Activated CD8-positive, alpha-beta memory T cell treated with anti-CD3 and anti-CD28 coated beads, Interleukin-2, amount 50 U/mL, for 1 hour (primary cell): ENCODE data around the gene HOPX.
"Not testable (repeated sequence)": the region's sequence is repeated elsewhere in the genome, so short reads cannot be mapped to it uniquely, and the experiment has no call there.

Experiments
- DNase-seq: peaks from one replicate; pipeline ENCODE4 v3.0.0-alpha.2; 2020; ENCODE audit errors: extremely low read depth

HOPX gene

DNA sequence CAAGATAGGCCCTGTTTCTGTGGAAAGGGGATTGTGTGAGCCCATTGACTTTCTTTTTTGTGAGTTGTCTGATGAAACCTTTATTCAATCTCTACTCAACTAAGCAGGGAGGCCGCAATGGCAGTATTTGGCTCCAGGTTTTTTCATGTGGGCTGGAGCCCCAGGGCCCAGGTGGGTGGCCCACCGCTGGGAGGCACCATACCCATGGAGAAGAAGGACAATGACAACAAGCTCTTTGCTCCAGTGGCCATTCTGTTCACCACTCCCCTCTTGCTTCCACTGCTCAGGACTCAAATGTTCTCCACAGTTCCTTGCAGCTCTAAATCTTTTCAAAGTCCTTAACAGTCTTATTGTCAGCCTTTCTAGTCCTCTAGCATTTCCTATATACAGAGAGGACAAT lies 54.1 kb downstream of the HOPX start:
- DNase-seq = no peak

DNA sequence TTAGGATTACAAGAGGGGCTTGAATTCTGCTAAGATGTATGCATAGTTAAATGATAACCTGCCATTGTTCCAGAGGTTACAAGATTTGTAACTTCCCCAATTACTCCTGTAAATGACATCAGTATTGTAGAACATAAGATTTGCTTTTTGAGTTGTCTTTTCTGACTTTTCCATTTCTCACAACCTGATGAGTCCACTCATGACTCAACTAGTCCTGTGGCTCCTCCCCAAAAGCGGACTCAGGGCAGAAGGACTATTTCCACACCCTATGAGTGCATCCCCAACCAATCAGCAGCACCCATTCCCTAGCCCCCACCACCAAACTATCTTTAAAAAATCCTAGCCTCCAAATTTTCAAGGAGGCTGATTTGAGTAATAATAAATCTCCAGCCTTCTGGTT lies 54.7 kb downstream of the HOPX start:
- DNase-seq = no peak

DNA sequence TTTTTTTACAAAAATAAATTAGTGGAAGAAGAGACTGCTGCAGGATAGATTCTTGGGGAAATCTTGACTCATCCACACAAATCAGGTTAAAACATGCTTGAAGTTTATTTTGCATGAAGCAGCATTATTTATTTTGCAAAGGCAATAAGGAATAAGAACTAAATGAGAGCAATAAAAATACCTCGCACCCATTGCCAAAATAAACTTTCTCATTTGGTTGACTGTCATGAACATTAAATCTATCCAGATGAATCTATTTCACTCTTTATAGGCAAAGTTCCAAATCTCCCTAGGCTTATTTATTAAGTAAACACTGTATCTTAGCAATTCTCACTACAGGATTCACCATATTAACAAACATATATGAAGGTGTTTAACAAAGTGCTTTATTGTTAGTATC lies 58.9 kb downstream of the HOPX start:
- DNase-seq = no peak

DNA sequence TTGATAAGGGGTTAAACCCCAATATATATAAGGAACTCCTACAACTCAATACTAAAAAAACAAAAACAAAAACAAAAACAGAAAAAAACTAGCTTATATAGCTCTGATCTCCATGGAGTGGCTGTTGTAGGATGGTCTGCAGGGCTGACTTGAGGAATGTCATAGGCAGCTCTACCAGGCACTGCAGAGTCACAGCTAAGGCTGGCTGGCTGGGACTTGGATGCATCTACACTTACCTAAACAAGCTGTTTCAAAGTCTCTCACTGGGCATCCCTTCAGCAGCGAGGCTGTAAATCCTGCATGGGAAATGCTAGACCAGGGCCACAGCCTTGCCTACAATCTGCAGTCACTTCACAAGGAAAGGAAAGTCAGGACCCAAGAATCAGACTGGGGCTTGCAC lies 61.3 kb downstream of the HOPX start:
- no peak for DNase-seq

DNA sequence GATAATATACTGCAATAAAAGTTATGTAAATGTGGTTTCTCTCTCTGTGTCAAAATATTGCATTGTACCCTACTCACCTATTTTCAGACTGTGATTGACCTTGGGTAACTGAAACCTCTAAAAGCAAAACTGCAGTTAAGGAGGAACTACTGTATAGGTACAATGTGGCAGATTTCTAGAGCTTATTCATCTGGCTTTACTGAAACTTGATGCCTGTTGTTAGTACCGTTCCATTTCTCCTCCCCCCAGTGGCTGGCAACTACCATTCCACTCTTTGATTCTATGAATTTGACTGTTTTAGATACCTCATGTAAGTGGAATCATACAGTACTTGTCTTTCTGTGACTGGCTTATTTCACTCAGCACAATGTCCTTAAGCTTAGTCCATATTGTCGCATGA lies 61.9 kb downstream of the HOPX start:
- no peak for DNase-seq

DNA sequence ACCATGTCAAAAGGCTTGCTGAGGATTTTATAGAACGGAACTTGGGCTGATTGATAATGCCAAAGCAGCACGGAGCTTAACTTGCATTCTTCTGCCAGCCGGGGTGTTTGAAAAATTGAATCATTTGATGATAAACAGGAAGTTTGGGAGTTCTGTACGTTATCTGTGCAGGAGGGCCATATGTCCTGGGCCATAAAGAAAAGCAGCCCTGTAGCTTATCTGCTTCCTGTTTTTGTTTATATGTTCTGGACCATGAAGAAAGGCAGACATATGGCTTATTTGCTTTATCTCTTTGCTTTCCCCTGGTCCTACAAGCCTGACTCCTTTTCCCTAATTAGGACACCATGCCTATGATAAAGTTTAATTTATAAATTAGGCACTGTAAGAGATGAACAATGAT lies 62.4 kb downstream of the HOPX start:
- no peak for DNase-seq

DNA sequence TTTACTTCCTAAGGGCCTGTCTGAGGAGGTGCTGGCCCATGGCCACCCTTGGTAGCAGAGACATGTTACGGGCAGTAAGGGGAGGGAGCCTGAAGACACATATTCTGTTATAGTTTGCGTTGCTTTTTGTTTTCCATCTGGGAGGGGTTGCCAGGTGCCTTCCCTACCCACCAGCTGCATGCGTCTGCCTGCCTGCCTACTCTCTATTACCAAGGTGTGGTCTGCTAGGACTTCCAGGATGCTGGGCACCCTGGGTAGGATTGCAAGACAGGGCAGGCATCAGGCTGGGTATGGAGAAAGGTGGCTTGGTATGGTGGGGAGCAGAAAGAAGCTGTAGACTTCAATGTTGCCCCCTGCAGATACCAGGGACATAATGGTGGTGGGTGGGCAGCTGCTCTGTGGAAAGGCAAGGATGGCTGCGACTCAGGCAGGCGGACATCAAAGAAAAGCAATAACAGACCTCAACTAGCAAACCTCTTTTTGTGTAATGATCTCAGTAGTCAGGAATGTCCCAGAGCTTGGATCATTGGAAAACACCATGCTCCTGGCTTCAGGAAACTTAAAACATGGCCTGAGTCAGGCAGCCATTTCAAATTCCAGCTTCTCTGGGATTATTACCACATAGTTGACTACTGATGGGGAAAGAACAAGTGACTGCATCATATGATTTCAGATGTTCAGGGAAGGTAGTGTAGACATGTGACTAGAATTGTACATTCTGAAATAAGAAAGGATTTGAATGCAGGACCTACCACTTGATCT lies 67.8 kb downstream of the HOPX start:
- no peak for DNase-seq

DNA sequence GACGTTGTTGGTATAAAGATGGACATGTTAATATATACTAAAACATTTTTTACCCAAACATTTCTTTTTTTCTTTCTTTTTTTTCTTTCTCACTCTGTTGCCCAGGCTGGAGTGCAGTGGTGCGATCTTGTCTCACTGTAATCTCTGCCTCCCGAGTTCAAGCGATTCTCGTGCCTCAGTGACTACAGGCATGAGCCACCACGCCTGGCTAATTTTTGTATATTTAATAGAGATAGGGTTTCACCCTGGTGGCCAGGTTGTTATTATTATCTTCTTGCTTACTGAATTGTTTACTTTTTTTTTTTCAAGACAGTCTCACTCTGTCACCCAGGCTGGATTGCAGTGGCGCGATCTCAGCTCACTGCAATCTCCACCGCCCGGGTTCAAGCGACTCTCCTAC lies 68.8 kb downstream of the HOPX start:
- no peak for DNase-seq

DNA sequence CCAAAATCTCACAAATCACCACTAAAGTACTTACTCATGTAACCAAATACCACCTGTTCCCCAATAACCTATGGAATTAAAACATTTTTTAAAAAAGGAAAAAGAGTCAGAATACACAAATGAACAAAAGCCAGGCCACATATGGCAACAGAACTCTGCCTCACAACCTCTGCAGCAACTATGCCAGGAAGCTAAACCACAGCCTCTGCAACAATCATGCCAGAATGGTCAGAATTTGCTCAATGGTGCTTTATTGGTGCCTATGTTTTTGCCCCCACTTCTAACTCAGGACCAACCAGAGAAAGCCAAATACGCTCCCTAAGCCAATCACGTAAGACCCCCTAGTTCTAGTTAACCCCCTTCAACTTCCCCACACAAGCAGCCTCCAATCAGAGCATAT lies 69.6 kb downstream of the HOPX start:
- DNase-seq = no peak

DNA sequence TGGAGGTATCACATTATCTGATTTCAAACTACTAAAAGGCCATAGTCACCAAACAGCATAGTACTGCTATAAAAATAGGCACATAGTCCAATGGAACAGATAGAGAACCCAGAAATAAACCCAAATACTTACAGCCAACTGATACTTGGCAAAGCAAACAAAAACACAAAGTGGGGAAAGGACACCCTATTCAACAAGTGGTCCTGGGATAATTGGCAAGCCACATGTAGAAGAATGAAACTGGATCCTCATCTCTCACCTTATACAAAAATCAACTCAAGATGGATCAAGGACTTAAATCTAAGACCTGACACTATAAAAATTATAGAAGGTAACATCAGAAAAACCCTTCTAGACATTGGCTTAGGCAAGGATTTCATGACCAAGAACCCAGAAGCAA lies 70.9 kb downstream of the HOPX start:
- not testable (repeated sequence) for DNase-seq

DNA sequence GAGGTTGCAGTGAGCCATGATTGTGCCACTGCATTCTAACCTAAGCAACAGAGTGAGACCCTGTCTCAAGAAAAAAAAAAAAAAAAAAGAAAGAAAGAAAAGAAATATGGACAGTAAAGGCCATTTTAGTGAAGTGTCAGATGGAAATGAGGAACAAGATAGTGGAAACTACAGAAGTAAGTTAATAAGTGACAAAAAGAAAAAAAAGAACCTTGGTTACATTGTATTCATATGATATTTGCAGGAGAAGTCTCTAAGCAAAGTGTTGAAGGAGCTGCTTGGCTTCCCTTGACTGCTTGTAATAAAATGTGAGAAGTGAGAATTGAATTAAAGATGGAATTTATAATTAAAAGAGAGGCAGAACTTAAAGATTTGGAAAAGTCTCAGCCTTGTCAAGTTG lies 73.2 kb downstream of the HOPX start:
- DNase-seq = no peak

DNA sequence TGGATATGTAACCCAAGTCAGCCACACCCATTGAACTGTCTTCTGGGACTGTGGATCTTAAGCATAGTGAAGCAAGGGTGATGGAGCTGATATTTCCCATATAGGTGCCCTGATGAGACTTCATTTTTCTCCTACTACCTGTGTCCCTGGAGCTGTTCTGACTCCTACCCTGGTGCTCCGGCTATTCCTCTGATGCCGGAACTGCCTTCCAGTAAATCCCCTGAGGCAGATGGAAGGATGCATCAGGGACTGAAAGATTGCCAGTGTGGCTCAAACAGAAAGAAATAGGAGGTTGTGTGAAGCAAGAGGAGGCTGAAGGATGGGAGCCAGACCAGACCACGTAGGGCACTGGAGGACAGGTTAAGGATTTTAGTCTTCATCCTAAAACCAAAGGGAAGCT lies 74.7 kb downstream of the HOPX start:
- no peak for DNase-seq

DNA sequence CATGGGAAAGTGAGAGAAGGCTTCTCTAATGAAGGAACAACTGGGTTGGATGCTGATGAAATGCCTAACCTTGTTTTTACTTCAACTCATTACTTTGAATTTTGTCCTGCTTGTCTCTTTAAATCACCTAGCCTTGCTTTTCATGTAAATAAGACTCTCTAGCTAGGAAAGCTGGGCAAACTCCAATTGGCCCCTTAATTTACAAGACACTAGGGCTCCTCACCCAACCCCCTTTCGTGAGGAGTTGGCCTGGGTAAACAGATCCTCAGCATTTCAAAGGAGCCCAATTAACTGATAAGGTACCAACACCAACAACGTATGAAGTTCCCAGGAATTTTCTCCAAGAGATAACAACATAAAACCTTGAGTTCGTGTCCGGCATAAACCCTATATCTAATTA lies 75.6 kb downstream of the HOPX start:
- not testable (repeated sequence) for DNase-seq

DNA sequence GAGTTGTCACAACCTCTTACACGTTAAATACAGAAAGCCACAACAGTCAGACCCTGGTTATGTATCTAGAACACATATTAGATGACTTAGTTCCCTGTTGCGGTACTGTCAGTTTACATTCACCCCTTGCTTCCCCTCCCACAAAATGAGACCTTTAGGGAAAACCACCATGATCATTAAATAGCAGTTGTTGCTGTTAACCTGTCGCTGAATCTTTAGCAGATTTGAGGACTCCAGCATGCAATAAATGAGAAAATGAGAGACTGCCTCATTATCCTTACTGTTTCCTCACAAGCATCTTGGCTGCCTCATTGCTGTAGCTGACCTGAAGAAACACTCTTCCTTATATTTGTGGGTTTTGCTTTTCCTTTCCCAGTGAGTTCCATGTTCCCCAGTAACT lies 77.8 kb downstream of the HOPX start:
- DNase-seq = no peak
